Progenitor cell of endocrine pancreas (in vitro differentiated cells): Measurements from ENCODE around the gene SETBP1. TPM values are rescaled to one million over a fixed set of nuclear protein-coding genes. Genes with fewer than 3 reads are reported as not detected.

ENCODE experiments used
- DNase-seq: peaks from one replicate; pipeline ENCODE4 v3.0.0; 2021; ENCODE audit warnings: low spot score; ENCODE audit not compliant: unreplicated experiment
- H3K27ac Mint-ChIP-seq: 2 replicates; pipeline ENCODE4 v1.8.0; 2021; ENCODE audit warnings: mild to moderate bottlenecking, moderate library complexity, mixed read lengths
- H3K27me3 Mint-ChIP-seq: 2 replicates; pipeline ENCODE4 v1.8.0; 2021; ENCODE audit warnings: mixed read lengths
- H3K36me3 Mint-ChIP-seq: 2 replicates; pipeline ENCODE4 v1.8.0; 2022; ENCODE audit warnings: mixed read lengths; ENCODE audit not compliant: insufficient read depth
- H3K4me1 Mint-ChIP-seq: 2 replicates; pipeline ENCODE4 v1.8.0; 2021; ENCODE audit warnings: low read depth, mixed read lengths
- H3K4me3 Mint-ChIP-seq: 2 replicates; pipeline ENCODE4 v1.8.0; 2021; ENCODE audit warnings: low read depth, mild to moderate bottlenecking, moderate library complexity, mixed read lengths
- H3K9me3 Mint-ChIP-seq: 2 replicates; pipeline ENCODE4 v1.8.0; 2021; ENCODE audit warnings: low read depth, mixed read lengths
- CTCF ChIP-seq: fragments of 200-600 bp; sonication (generic); IDR thresholded peaks from one replicate; pipeline ENCODE4 v1.5.0; 2021; ENCODE audit warnings: antibody characterized with exemption, mild to moderate bottlenecking; ENCODE audit not compliant: unreplicated experiment
- total RNA-seq: library from RNA; stranded (reverse); gene quantifications from 2 replicates; pipeline ENCODE4 v1.2.1, GENCODE V29; 2021

The SETBP1 gene
- total RNA-seq, 1 donor from 2014 or later: 30.8 TPM

GRCh38 chr18:44735096-44735495, 54.4 kb downstream of the SETBP1 start:
- H3K27ac Mint-ChIP-seq: no peak overlapping the region
- H3K4me1 Mint-ChIP-seq: peaks cover 23% of the 10 kb centered on the region

GRCh38 chr18:44736664-44737380, 56.1 kb downstream of the SETBP1 start:
- Mint-ChIP-seq H3K27ac (no peak overlapping the region), H3K36me3 (peaks cover 9% of the 10 kb centered on the region), H3K9me3 (no peaks in the 10 kb centered on the region), H3K4me3 (no peak overlapping the region), H3K27me3 (no peaks in the 10 kb centered on the region), H3K4me1 (peaks cover 18% of the 10 kb centered on the region)
- DNase-seq: no peak
- TF ChIP-seq CTCF: no peak

More at GRCh38 chr18:44735096-44735495, 54.4 kb downstream of the SETBP1 start:
- no peak for TF ChIP-seq CTCF
- no peak for DNase-seq
- peaks cover 9% of the 10 kb centered on the region for H3K36me3 Mint-ChIP-seq
- no peak overlapping the region for H3K4me3 Mint-ChIP-seq
- H3K27me3 Mint-ChIP-seq: no peaks in the 10 kb centered on the region
- H3K9me3 Mint-ChIP-seq: no peaks in the 10 kb centered on the region

GRCh38 chr18:44737623-44738022, 56.9 kb downstream of the SETBP1 start:
- no peak for TF ChIP-seq CTCF
- peaks cover 9% of the 10 kb centered on the region for H3K36me3 Mint-ChIP-seq
- peaks cover 12% of the 10 kb centered on the region for H3K4me1 Mint-ChIP-seq
- H3K27me3 Mint-ChIP-seq: no peaks in the 10 kb centered on the region
- H3K4me3 Mint-ChIP-seq: no peak overlapping the region
- no peak overlapping the region for H3K27ac Mint-ChIP-seq
- no peak for DNase-seq
- no peaks in the 10 kb centered on the region for H3K9me3 Mint-ChIP-seq

GRCh38 chr18:44740000-44740399, 59.3 kb downstream of the SETBP1 start:
- H3K4me3 Mint-ChIP-seq: no peak overlapping the region

GRCh38 chr18:44741085-44741484, 60.4 kb downstream of the SETBP1 start:
- Mint-ChIP-seq H3K4me1 (peaks cover 12% of the 10 kb centered on the region), H3K9me3 (no peaks in the 10 kb centered on the region), H3K36me3 (peaks cover 9% of the 10 kb centered on the region), H3K27me3 (no peaks in the 10 kb centered on the region), H3K4me3 (no peak overlapping the region), H3K27ac (no peak overlapping the region)
- TF ChIP-seq CTCF: no peak
- DNase-seq: no peak

More at GRCh38 chr18:44740000-44740399, 59.3 kb downstream of the SETBP1 start:
- no peaks in the 10 kb centered on the region for H3K27me3 Mint-ChIP-seq
- no peak for DNase-seq
- H3K27ac Mint-ChIP-seq: no peak overlapping the region
- no peak for TF ChIP-seq CTCF
- H3K4me1 Mint-ChIP-seq: peaks cover 12% of the 10 kb centered on the region
- peaks cover 9% of the 10 kb centered on the region for H3K36me3 Mint-ChIP-seq
- no peaks in the 10 kb centered on the region for H3K9me3 Mint-ChIP-seq
